ENCODE measurements around the gene ARHGAP42.

- TF ChIP-seq CTCF (IDR thresholded peaks at IDR 0.05; ENCODE audit: insufficient read depth, low read depth, low read length) (no peak), EZH2 (IDR thresholded peaks at IDR 0.05; ENCODE audit: insufficient read depth, low read length) (no peak)
Observed at GRCh38 chr11:100705447-100705846, 18.4 kb downstream of the ARHGAP42 start.
